IMR-90 (cell line): Measurements from ENCODE around the gene ASB3. TPM values are rescaled to one million over a fixed set of nuclear protein-coding genes. Genes with fewer than 3 reads are reported as not detected.

Experiments used
- ATAC-seq: fragments of 200-7000 bp; cut with Tn5 transposase; 2 replicates; pipeline ENCODE4 v1.9.1; 2020; ENCODE audit warnings: low read depth, mild to moderate bottlenecking, moderate library complexity
- BruUV-seq: library from RNA; stranded (reverse); fragments of 400-500 nt; replicated peaks from 2 replicates; lab custom pipeline; 2021; lab: Mats Ljungman, UMichigan
- CTCF ChIA-PET: fragments of 300-600 bp; formaldehyde crosslinking; extraction: SDS; loops from one replicate; lab custom pipeline; 2021; ENCODE audit warnings: antibody characterized with exemption; lab: Yijun Ruan, JAX
- POLR2A ChIA-PET: fragments of 300-600 bp; sonication (Branson Sonifier 250); formaldehyde crosslinking; loops from one replicate; lab custom pipeline; 2022; ENCODE audit warnings: antibody characterized with exemption; ENCODE audit not compliant: unreplicated experiment; lab: Charles Lee
- DNase-seq: peaks from one replicate; pipeline ENCODE4 v3.0.0; 2013
- H2AFZ ChIP-seq: replicated peaks from 2 replicates; pipeline ENCODE3; 2013; ENCODE audit warnings: low read length, mild to moderate bottlenecking; ENCODE audit not compliant: poor library complexity
- H2AK5ac ChIP-seq: 2 replicates; pipeline ENCODE4 v1.6.1; 2013; ENCODE audit warnings: low read depth, low read length, inconsistent platforms
- H2AK9ac ChIP-seq: replicated peaks from 2 replicates; pipeline ENCODE3; 2013; ENCODE audit warnings: mild to moderate bottlenecking, low read depth, low read length, moderate library complexity; ENCODE audit not compliant: poor library complexity
- H2BK120ac ChIP-seq: 2 replicates; pipeline ENCODE4 v1.6.1; 2013; ENCODE audit warnings: low read depth, low read length, inconsistent platforms
- H2BK15ac ChIP-seq: 3 replicates; pipeline ENCODE4 v1.6.1; 2013; ENCODE audit warnings: low read depth, low read length, inconsistent platforms
- H2BK20ac ChIP-seq: 2 replicates; pipeline ENCODE4 v1.6.1; 2013; ENCODE audit warnings: low read depth, mild to moderate bottlenecking, inconsistent platforms, low read length, moderate library complexity
- H2BK5ac ChIP-seq: 2 replicates; pipeline ENCODE4 v1.6.1; 2013; ENCODE audit warnings: mild to moderate bottlenecking, low read depth, low read length, inconsistent platforms; ENCODE audit not compliant: poor library complexity, severe bottlenecking
- H3K14ac ChIP-seq: replicated peaks from 2 replicates; pipeline ENCODE4 v1.6.1; 2013; ENCODE audit warnings: low read depth, low read length, inconsistent platforms
- H3K18ac ChIP-seq: 2 replicates; pipeline ENCODE4 v1.6.1; 2013; ENCODE audit warnings: low read depth, low read length, control low read depth
- H3K23ac ChIP-seq: 2 replicates; pipeline ENCODE4 v1.6.1; 2013; ENCODE audit warnings: low read depth, low read length, inconsistent platforms
- H3K27ac ChIP-seq: 2 replicates; pipeline ENCODE4 v1.5.1; 2013; ENCODE audit warnings: mild to moderate bottlenecking, control low read depth, low read length; ENCODE audit not compliant: insufficient read depth
- H3K27me3 ChIP-seq: 2 replicates; pipeline ENCODE4 v1.6.1; 2013; ENCODE audit warnings: low read length; ENCODE audit not compliant: control insufficient read depth, insufficient read depth
- H3K36me3 ChIP-seq: 2 replicates; pipeline ENCODE4 v1.6.1; 2013; ENCODE audit warnings: low read length, mixed read lengths; ENCODE audit not compliant: control insufficient read depth, insufficient read depth
- H3K4ac ChIP-seq: 2 replicates; pipeline ENCODE4 v1.6.1; 2013; ENCODE audit warnings: low read depth, low read length, inconsistent platforms
- H3K4me1 ChIP-seq: 2 replicates; pipeline ENCODE4 v1.6.1; 2013; ENCODE audit warnings: low read length, mixed read lengths; ENCODE audit not compliant: control insufficient read depth, insufficient read depth
- H3K4me2 ChIP-seq: 2 replicates; pipeline ENCODE4 v1.6.1; 2013; ENCODE audit warnings: low read depth, mild to moderate bottlenecking, control low read depth, low read length, moderate library complexity
- H3K4me3 ChIP-seq: 2 replicates; pipeline ENCODE4 v1.5.1; 2013; ENCODE audit warnings: low read depth, mild to moderate bottlenecking, control low read depth, low read length, moderate library complexity; ENCODE audit not compliant: insufficient read depth
- H3K56ac ChIP-seq: 2 replicates; pipeline ENCODE4 v1.6.1; 2013; ENCODE audit warnings: low read length, inconsistent platforms; ENCODE audit not compliant: insufficient read depth; ENCODE audit errors: extremely low read depth
- H3K79me1 ChIP-seq, 2 experiments: 2 replicates each; pipeline ENCODE4 v1.6.1; 2013; ENCODE audit warnings: low read length in 2 of 2, inconsistent platforms in 1 of 2, low read depth in 1 of 2
- H3K9ac ChIP-seq: 2 replicates; pipeline ENCODE4 v1.6.1; 2013; ENCODE audit warnings: low read depth, low read length, control low read depth
- H3K9me1 ChIP-seq: 2 replicates; pipeline ENCODE4 v1.6.1; 2013; ENCODE audit warnings: low read length, inconsistent platforms; ENCODE audit not compliant: insufficient read depth
- H3K9me3 ChIP-seq: 2 replicates; pipeline ENCODE4 v1.6.1; 2013; ENCODE audit warnings: low read length; ENCODE audit not compliant: control insufficient read depth, insufficient read depth
- H4K20me1 ChIP-seq: 2 replicates; pipeline ENCODE4 v1.6.1; 2013; ENCODE audit warnings: low read length, inconsistent platforms; ENCODE audit not compliant: insufficient read depth
- H4K5ac ChIP-seq: 2 replicates; pipeline ENCODE4 v1.6.1; 2013; ENCODE audit warnings: mild to moderate bottlenecking, low read depth, low read length, control low read depth
- H4K8ac ChIP-seq, 2 experiments: 2 replicates each; pipeline ENCODE4 v1.6.1; 2013; ENCODE audit warnings: low read depth in 2 of 2, low read length in 2 of 2, control low read depth in 1 of 2, inconsistent platforms in 1 of 2
- H4K91ac ChIP-seq: 2 replicates; pipeline ENCODE4 v1.6.1; 2013; ENCODE audit warnings: low read depth, low read length, inconsistent platforms; ENCODE audit not compliant: insufficient read depth
- BHLHE40 ChIP-seq: fragments of 150-350 bp; IDR thresholded peaks from 2 replicates; pipeline ENCODE4 v1.6.1; 2016; ENCODE audit warnings: mild to moderate bottlenecking, low read depth, low read length
- CEBPB ChIP-seq: IDR thresholded peaks from 2 replicates; pipeline ENCODE4 v1.6.1; 2012; ENCODE audit warnings: low read depth, low read length, improper control_type of control experiment
- FOS ChIP-seq: fragments of 150-350 bp; IDR thresholded peaks from 2 replicates; pipeline ENCODE4 v1.6.1; 2016; ENCODE audit warnings: low read depth, low read length
- MXI1 ChIP-seq: IDR thresholded peaks from 2 replicates; pipeline ENCODE4 v1.6.1; 2012; ENCODE audit warnings: low read depth, mild to moderate bottlenecking, low read length, moderate library complexity, borderline replicate concordance
- NFE2L2 ChIP-seq: fragments of 150-350 bp; IDR thresholded peaks from 2 replicates; pipeline ENCODE4 v1.6.1; 2016; ENCODE audit warnings: low read depth, mild to moderate bottlenecking, low read length
- RAD21 ChIP-seq: IDR thresholded peaks from 2 replicates; pipeline ENCODE4 v1.6.1; 2012; ENCODE audit warnings: low read length, improper control_type of control experiment
- SMC3 ChIP-seq: fragments of 150-350 bp; IDR thresholded peaks from 2 replicates; pipeline ENCODE4 v1.6.1; 2016; ENCODE audit warnings: low read depth, mild to moderate bottlenecking, antibody characterized with exemption, low read length, moderate library complexity
- USF2 ChIP-seq: fragments of 150-350 bp; IDR thresholded peaks from 2 replicates; pipeline ENCODE4 v1.6.1; 2017; ENCODE audit warnings: mild to moderate bottlenecking, antibody characterized with exemption, low read length, low read depth
- WGBS, 2 experiments: methylation state at CpG; one replicate each; pipeline versions ENCODE4 v1.1.5 to v1.1.7; 2013; ENCODE audit warnings: missing lambda C conversion rate in 2 of 2; ENCODE audit not compliant: insufficient read length in 1 of 2; ENCODE audit errors: extremely low coverage in 2 of 2; 5-methylcytosine and 5-hydroxymethylcytosine counted together
- dilution Hi-C: fragments of 300-500 bp; cut with HindIII; formaldehyde crosslinking; loops from one replicate; pipeline ENCODE4 v1.14.3; 2018; ENCODE audit warnings: low sequenced_read_pairs; ENCODE audit not compliant: unreplicated experiment
- in situ Hi-C: fragments of 300-500 bp; cut with MboI; formaldehyde crosslinking; loops from 3 replicates; pipeline ENCODE4 v1.14.3; 2019; ENCODE audit warnings: low sequenced_read_pairs, inconsistent platforms, mixed read lengths
- intact Hi-C: fragments of 100-400 bp; cut with micrococcal nuclease; formaldehyde crosslinking; loops from 2 replicates; pipeline ENCODE4 v1.10.0; 2022
- polyA plus RNA-seq, 3 experiments: library from polyadenylated mRNA; depleted of rRNA; stranded (reverse); fragments of >200 nt; gene quantifications; 2 replicates each; pipeline ENCODE4 v1.2.3, GENCODE V29; 2012; ENCODE audit warnings: low replicate concordance in 1 of 3
- total RNA-seq: library from RNA; depleted of rRNA; stranded (reverse); fragments of >200 nt; gene quantifications from 2 replicates; pipeline ENCODE4 v1.2.3, GENCODE V29; 2012

ASB3 gene
- total and polyA plus RNA-seq, 2 of the 4 experiments (the other 2 are of a cell fraction) = 19.2 to 36.2 TPM

GRCh38 chr2:53701221-53701620, 85.5 kb downstream of the ASB3 start:
- no peak overlapping the region for H2BK15ac ChIP-seq
- WGBS, 2 experiments = no CpG with 5 or more reads among the region's 2 CpGs
- no peak overlapping the region for H2AK5ac ChIP-seq
- no peak overlapping the region for H2AFZ ChIP-seq
- no peaks in the 10 kb centered on the region for H3K79me1 ChIP-seq
- BruUV-seq = no TSS peak
- no peak overlapping the region for H2BK120ac ChIP-seq
- no peak overlapping the region for H2BK20ac ChIP-seq
- H3K27me3 ChIP-seq = no peaks in the 10 kb centered on the region
- H4K91ac ChIP-seq = no peak overlapping the region
- DNase-seq = no peak
- no peak overlapping the region for H3K4ac ChIP-seq
- dilution Hi-C loops = no loop called here
- no peak overlapping the region for H3K14ac ChIP-seq
- H4K20me1 ChIP-seq = no peaks in the 10 kb centered on the region
- no peak overlapping the region for H3K56ac ChIP-seq
- no peak overlapping the region for H2BK5ac ChIP-seq
- no peak overlapping the region for H3K18ac ChIP-seq
- H3K4me3 ChIP-seq = no peak overlapping the region
- ATAC-seq = no peak
- intact Hi-C loops = no loop called here
- peaks cover 4% of the 10 kb centered on the region; the same call in 1 of the 2 replicates for H3K36me3 ChIP-seq
- H4K5ac ChIP-seq = no peak overlapping the region
- H2AK9ac ChIP-seq = no peak overlapping the region
- H3K23ac ChIP-seq = no peak overlapping the region
- H3K9me3 ChIP-seq = no peaks in the 10 kb centered on the region
- ChIA-PET CTCF (no interaction called here), POLR2A (no interaction called here)
- TF ChIP-seq NFE2L2 (no peak), USF2 (no peak), MXI1 (no peak), RAD21 (no peak), BHLHE40 (no peak), FOS (no peak), SMC3 (no peak), CEBPB (no peak)
- in situ Hi-C loops = no loop called here
- H4K8ac ChIP-seq = no peak overlapping the region
- H3K4me2 ChIP-seq = no peak overlapping the region
- no peak overlapping the region for H3K9ac ChIP-seq
- no peak overlapping the region for H3K27ac ChIP-seq
- no peaks in the 10 kb centered on the region for H3K4me1 ChIP-seq
- H3K9me1 ChIP-seq = no peaks in the 10 kb centered on the region
